Erythroblast (primary cell): ENCODE measurements around the gene UPP1.

Source experiments
- GATA1 ChIP-seq: IDR thresholded peaks from 2 replicates; pipeline ENCODE4 v1.6.1; 2011; ENCODE audit warnings: low read depth, mild to moderate bottlenecking, control low read depth, low read length, moderate library complexity
- POLR2A ChIP-seq: IDR thresholded peaks from 2 replicates; pipeline ENCODE4 v1.6.1; 2011; ENCODE audit warnings: mild to moderate bottlenecking, low read length

DNA sequence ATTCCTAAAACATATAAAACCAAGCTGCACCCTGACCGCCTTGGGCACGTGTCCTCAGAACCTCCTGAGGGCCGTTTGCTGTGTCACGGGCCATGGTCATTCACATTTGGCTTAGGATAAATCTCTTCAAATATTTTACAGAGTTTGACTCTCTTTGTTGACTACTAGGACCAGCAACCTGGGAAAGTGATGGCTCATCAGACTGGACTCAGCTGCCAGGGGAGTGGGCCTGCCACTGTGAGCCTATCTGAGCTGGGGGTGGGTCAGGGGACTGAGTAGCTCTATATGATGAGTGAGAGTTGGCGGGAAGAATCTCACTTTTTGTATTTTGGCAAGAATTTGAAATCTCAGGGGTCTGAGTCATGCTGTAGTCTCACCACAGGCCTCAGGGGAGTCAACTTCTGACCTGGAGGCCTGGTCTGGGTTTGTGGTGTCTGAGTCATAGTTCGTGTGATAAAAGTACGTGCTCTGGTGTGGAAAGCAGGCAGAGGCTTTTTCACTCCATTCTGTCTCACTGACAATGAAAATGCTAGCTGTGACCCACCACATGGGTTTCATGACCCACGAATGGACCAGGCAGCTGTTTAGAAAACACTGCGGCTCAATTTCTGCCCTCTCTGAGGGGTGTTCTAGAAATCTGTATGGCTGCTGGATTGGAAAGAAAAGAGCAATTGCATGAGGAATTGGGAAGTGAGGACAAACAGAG is 4.2 kb upstream of the UPP1 start:
- TF ChIP-seq POLR2A, result no peak
- no peak for TF ChIP-seq GATA1
